Stromal cell of bone marrow (primary cell): Measurements from ENCODE around the gene RNF25.

Source experiments
- DNase-seq: peaks from one replicate; pipeline ENCODE4 v3.0.0-alpha.2; 2012; ENCODE audit warnings: low read depth

Gene RNF25

DNA sequence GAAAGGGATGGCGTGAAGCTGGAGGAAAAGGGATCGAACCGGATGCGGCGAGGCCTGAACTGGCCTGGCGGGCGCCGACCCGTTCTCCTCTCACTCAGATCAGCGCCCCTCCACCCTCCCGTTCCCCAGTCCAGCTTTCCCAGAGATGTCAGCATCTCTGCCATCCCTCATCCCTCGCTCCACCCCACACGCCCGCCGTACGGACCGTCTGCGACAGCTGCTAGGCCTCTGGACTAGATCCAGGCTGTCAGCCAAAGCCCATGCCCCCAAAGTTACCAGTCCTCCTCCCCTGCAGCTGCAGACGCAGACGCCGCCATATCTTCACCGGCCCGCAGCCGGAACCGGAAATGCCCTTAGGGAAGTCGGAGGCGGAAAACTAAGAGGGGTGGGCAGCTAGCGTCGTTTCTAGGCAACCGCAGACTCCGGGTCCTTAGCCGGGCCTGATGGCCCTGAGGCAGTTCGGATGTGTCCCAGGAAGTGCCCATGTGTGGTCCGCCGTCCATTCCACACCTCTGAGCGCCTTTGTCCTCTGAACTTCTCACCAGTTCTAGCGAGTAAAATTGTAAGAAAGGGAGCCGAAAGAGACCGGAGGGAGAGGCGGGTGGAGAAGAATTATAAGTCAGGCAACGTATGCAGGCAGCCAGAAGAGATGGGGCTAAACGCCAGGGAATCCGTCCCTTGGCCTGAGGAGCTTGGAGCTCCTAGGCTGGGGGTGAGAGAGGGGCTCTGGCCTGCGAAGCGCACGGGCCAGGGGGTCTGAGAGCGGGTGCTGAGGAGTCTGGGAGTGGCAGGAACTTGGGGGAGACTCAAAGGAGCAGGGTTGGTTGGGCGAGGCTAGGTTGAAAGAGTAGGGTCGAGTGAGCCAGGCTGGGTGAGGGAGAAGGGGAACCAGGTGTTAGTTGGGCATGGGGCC, at the start of gene RNF25, which contains the start of gene STK36:
Gene RNF25, minus strand, starts transcription at position 349 of the 913 bp plus-strand sequence. Its CDS starts 32 bp downstream, at position 317.
Gene STK36, plus strand, starts transcription at position 433 of the 913 bp plus-strand sequence. CDS start 744 bp downstream, outside the sequence.
- peak; percentile 85 for DNase-seq

DNA sequence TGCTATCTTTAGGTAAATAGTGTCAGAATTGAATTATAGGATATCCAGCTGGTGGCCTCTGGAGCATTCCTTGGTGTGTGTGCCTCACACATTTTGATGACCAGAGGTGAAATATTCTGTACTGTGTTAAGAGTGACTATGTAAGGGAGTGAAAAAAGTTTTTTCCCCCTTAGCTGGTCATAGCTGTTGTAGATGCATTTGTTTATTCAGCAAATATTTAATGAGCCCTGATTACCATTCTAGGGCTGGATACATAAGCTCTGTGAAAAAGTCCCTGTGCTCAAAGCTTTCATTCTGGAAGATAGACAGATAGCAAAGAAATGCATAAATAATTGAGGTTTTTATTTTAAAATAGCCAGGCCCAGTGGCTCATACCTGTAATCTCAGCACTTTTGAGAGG, 49.7 kb upstream of the RNF25 start:
- DNase-seq, result no peak

GRCh38 chr2:218720048-218721041, 48.5 kb upstream of the RNF25 start:
- DNase-seq, result no peak

GRCh38 chr2:218719457-218719856, 47.7 kb upstream of the RNF25 start:
- DNase-seq, result no peak

- no peak for DNase-seq
These were observed 46.3 kb upstream of the RNF25 start for GRCh38 chr2:218718058-218718457.

DNA sequence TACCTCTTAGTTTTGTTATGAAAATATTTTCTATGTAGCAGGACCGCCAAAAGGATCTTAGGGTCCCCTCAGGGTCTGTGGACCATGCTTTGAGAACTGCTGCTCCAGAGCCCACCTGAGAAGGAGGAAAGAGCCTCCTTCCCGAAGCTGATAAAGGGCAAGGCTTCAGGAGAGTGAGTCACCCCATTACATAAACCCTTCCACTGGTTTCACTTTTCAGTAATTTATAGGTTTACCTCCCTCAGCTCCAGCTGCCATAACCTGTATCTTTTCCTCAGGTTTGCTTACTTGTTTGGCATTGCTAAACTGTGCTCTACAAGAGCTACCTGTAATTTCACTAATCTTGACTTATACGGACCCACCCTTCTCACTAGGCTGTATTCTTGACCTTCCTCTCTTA, 45.5 kb upstream of the RNF25 start:
- DNase-seq, result no peak

DNA sequence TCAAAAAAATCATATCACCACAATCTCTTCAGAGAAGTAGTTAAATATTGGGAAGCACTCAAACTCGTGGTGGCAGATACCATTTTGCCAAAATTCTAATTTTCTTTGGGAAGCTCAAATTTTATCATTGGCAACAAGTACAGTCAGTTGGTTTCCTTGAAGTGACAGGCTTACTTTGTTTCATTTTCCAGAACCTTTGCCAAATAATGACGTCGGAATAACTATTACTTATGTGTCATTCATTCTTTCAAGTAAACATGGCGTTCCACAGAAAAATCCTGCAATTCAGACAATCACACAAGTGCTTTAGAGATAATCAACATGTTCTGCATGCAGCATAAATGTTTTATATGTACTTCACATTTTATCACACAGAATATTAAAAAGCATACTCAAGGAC, 44.3 kb upstream of the RNF25 start:
- no peak for DNase-seq

GRCh38 chr2:218713922-218714321, 42.1 kb upstream of the RNF25 start:
- DNase-seq, result no peak

- DNase-seq, result no peak
These were observed 39.7 kb upstream of the RNF25 start for GRCh38 chr2:218711550-218711929.

- peak; percentile 95 for DNase-seq
These were observed 39.1 kb upstream of the RNF25 start, which contains the start of gene TTLL4 for GRCh38 chr2:218710687-218711549. Gene TTLL4, plus strand, starts transcription at chr2:218710835. Its CDS starts 26,842 bp downstream, at chr2:218737677.

DNA sequence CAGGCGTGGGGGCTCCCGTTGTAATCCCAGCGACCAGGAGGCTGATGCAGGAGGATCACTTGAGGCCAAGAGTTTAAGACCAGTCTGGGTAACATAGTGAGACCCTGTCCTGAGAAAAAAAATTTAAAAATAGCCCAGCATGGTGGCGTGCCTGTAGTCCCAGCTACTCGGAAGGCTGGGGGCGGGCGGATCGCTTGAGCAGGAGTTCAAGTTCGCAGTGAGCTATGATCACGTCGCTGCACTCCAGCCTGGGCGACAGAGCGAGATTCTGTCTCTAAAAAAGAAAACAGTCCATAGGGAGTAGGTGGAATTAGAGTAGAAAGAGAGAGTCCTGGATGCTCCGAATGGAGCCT, 38.5 kb upstream of the RNF25 start:
- DNase-seq, result no peak

DNA sequence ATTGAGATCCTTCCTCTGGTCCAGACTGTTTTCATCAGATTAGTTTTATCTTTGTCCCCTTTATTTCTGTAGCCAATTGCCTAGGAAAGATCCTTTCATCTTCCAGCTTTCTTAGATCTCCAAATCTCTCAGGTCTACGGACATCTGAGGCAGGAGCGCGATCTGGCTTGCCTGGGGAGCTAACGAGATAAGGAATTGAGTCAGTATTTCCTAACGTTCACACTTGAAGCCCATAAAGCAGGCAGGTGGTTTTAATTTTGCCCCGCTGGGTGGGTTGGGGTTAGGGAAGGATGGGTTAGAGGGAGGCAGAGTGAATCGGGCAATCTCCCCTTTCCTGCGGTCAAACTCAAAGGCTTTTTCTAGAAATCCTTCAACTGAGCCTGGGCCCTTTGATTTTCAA, 38.1 kb upstream of the RNF25 start:
- no peak for DNase-seq

DNA sequence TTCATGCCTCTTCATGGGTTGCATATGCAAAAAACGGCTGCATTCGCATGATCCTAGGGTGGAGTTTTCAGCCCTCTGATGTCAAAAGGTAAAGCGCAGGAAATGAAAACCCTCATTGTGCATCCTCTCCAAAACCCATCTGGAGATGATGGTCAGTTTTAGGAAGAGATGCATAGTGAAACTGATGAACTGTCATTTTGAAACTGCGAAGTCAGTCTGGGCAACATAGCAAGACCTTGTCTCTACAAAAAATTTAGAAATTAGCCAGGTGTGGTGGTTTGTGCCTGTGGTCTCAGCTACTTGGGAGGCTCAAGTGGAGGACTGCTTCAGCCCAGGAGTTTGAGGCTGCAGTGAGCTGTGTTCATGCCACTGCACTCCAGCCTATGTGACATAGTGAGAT, 36.3 kb upstream of the RNF25 start:
- no peak for DNase-seq

DNA sequence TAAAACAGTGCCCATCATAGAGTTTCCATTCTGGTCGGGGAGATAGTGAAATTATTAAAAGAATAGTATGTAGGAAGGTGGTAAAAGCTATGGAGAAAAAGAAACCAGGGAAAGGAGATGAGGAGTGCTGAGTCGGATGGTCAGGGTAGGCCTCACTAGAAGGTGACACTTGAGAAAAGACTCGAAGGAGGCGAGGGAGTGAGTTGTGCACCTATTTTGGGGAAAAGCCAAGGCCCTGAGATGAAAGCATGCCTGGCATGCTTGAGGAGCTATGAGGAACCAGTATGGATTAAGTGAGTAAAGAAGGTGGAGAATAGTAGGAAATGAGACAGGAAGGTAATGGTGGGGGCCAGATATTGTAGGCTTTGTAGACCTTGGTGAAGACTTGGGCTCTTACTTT, 31.5 kb upstream of the RNF25 start:
- no peak for DNase-seq

GRCh38 chr2:218701806-218702205, 30.0 kb upstream of the RNF25 start:
- no peak for DNase-seq

- no peak for DNase-seq
These were observed 27.1 kb upstream of the RNF25 start for GRCh38 chr2:218698885-218699284.

DNA sequence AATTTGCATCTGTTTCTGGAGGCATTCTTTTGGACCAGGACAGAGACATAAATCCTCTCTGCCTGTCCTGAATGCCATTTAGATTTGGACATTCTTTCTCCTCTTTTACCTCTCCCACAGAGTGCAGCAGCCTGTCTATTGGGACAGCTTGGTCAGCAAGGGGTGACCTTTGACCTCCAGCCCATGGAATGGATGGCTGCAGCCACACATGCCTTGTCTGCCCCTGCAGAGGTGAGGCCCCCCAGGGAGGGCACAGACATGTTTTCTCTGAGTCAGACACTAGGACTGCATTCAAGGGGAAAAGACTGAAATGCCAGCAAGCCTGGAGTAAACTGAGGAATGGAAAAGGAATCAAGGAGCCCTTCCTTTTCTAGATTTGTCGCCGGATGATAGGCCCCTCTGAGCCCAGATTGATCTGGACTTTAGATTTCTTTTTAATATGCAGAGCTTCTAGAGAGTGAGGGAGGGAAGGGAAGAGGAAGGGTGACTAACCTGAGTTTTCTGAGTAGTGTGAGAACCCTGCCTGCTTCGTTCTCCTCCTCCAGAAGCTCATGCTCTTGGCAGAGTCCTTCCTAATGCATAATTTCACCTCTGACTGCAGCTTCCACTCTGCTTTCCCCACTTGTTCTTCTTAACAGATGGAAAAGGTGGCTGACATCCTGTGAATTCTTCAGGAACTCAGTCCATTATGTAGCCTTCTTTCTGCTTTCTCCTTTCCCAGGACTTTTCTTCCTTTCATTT, 22.8 kb upstream of the RNF25 start:
- DNase-seq, result no peak

- peak; percentile 77 for DNase-seq
These were observed 19.4 kb upstream of the RNF25 start for GRCh38 chr2:218691234-218691633.

DNA sequence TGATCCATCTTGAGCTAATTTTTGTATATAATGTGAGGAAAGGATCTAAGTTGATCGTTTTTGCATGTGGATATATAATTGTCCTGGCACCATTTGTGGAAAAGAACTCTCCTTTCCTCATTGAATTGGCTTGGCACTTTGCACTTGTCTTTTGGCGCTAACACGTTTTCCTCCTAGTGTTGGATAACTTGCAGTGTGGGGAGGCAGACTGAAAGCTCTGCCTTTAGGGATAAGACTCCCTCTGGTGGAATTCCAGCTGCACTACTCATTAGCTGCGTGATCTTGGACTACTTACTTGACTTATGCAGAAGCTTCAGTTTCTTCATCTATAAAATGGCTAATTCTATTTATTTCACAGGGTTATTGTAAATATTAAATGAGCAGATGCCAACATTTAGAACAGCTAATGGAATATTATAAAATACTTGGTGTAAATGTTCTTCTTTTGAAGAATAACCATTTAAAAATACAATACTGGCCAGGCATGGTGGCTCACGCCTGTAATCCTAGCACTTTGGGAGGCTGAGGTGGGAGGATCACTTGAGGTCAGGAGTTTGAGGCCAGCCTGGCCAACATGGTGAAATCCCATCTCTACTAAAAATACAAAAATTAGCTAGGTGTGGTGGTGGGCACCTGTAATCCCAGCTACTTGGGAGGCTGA, 15.7 kb upstream of the RNF25 start:
- peak; percentile 83 for DNase-seq

- DNase-seq, result no peak
These were observed 8.3 kb upstream of the RNF25 start for GRCh38 chr2:218680061-218680460.
